Measurements from ENCODE around the gene FOXO1. TPM values are rescaled to one million over a fixed set of nuclear protein-coding genes. Genes with fewer than 3 reads are reported as not detected.

Gene FOXO1
- total and polyA plus RNA-seq, 4 donors = 4.1 to 33.4 (median 19.3) TPM

- intact Hi-C loops (cut with DNase I) = loop anchor here in 1 of 2 donors (5.0 kb wide), 1 partner anchor 64 kb away; no protein-coding TSS in a partner anchor
- ATAC-seq (ENCODE audit: low FRiP score) = peak; percentile 47
Measured at GRCh38 chr13:40598569-40598968, 67.9 kb downstream of the FOXO1 start.

GRCh38 chr13:40597735-40598365 lies 68.6 kb downstream of the FOXO1 start:
- Histone ChIP-seq H3K4me1 (ENCODE audit: control insufficient read depth in 1 of 2, insufficient read depth in 2 of 2, low read length in 2 of 2) (peaks cover 3 to 4% of the 10 kb centered on the region in 2 donors), H3K27me3 (ENCODE audit: control insufficient read depth in 1 of 2, insufficient read depth in 2 of 2, low read length in 1 of 2) (no peaks in the 10 kb centered on the region), H3K4me3 (ENCODE audit: low read length in 2 of 2) (no peak overlapping the region), H3K9me3 (ENCODE audit: control insufficient read depth, low read length) (no peaks in the 10 kb centered on the region), H3K36me3 (ENCODE audit: control insufficient read depth in 1 of 2, insufficient read depth in 2 of 2, low read length in 1 of 2) (no peaks in the 10 kb centered on the region), H3K27ac (ENCODE audit: low read depth in 1 of 2, low read length in 2 of 2) (peak overlapping the region in 1 of 2 donors; percentile 41)
- intact Hi-C loops (cut with DNase I) = loop anchor here in 1 of 2 donors (5.0 kb wide), 1 partner anchor 64 kb away; no protein-coding TSS in a partner anchor
- DNase-seq = no peak
- ATAC-seq (ENCODE audit: low FRiP score) = peak; percentile 44
- WGBS, 2 donors = 42 to 44% methylated on average over 11 of the region's 11 CpGs

More at GRCh38 chr13:40598569-40598968, 67.9 kb downstream of the FOXO1 start:
- 11 to 27% methylated on average over 1 of the region's 1 CpG for WGBS, 2 donors
- Histone ChIP-seq H3K4me1 (ENCODE audit: control insufficient read depth in 1 of 2, insufficient read depth in 2 of 2, low read length in 2 of 2) (peaks cover 3 to 4% of the 10 kb centered on the region in 2 donors), H3K27me3 (ENCODE audit: control insufficient read depth in 1 of 2, insufficient read depth in 2 of 2, low read length in 1 of 2) (no peaks in the 10 kb centered on the region), H3K9me3 (ENCODE audit: control insufficient read depth, low read length) (no peaks in the 10 kb centered on the region), H3K27ac (ENCODE audit: low read depth in 1 of 2, low read length in 2 of 2) (no peak overlapping the region), H3K4me3 (ENCODE audit: low read length in 2 of 2) (no peak overlapping the region), H3K36me3 (ENCODE audit: control insufficient read depth in 1 of 2, insufficient read depth in 2 of 2, low read length in 1 of 2) (no peaks in the 10 kb centered on the region)
- no peak for DNase-seq

- no peak overlapping the region for H3K4me3 ChIP-seq (ENCODE audit: low read length in 2 of 2)
- no peaks in the 10 kb centered on the region for H3K27me3 ChIP-seq (ENCODE audit: control insufficient read depth in 1 of 2, insufficient read depth in 2 of 2, low read length in 1 of 2)
- H3K4me1 ChIP-seq (ENCODE audit: control insufficient read depth in 1 of 2, insufficient read depth in 2 of 2, low read length in 2 of 2) = peaks cover 3 to 4% of the 10 kb centered on the region in 2 donors
- DNase-seq = no peak
- intact Hi-C loops (cut with DNase I) = loop anchor here in 1 of 2 donors (5.0 kb wide), 1 partner anchor 66 kb away; no protein-coding TSS in a partner anchor
- no peak for ATAC-seq (ENCODE audit: low FRiP score)
- no peak overlapping the region for H3K27ac ChIP-seq (ENCODE audit: low read depth in 1 of 2, low read length in 2 of 2)
- H3K9me3 ChIP-seq (ENCODE audit: control insufficient read depth, low read length) = no peaks in the 10 kb centered on the region
- WGBS, 2 donors = 82% methylated on average over 4 of the region's 4 CpGs
- no peaks in the 10 kb centered on the region for H3K36me3 ChIP-seq (ENCODE audit: control insufficient read depth in 1 of 2, insufficient read depth in 2 of 2, low read length in 1 of 2)
Measured at GRCh38 chr13:40596484-40596883, 70.0 kb downstream of the FOXO1 start.

- no peak for ATAC-seq (ENCODE audit: low FRiP score)
- H3K27ac ChIP-seq (ENCODE audit: low read depth in 1 of 2, low read length in 2 of 2) = no peak overlapping the region
- peaks cover 4 to 8% of the 10 kb centered on the region in 2 donors for H3K4me1 ChIP-seq (ENCODE audit: control insufficient read depth in 1 of 2, insufficient read depth in 2 of 2, low read length in 2 of 2)
- no peaks in the 10 kb centered on the region for H3K36me3 ChIP-seq (ENCODE audit: control insufficient read depth in 1 of 2, insufficient read depth in 2 of 2, low read length in 1 of 2)
- intact Hi-C loops (cut with DNase I) = loop anchor here in 1 of 2 donors (5.0 kb wide), 1 partner anchor 67 kb away; no protein-coding TSS in a partner anchor
- H3K27me3 ChIP-seq (ENCODE audit: control insufficient read depth in 1 of 2, insufficient read depth in 2 of 2, low read length in 1 of 2) = no peaks in the 10 kb centered on the region
- H3K4me3 ChIP-seq (ENCODE audit: low read length in 2 of 2) = no peak overlapping the region
- no peak for DNase-seq
- WGBS, 2 donors = 73 to 75% methylated on average over 3 of the region's 3 CpGs
- no peaks in the 10 kb centered on the region for H3K9me3 ChIP-seq (ENCODE audit: control insufficient read depth, low read length)
Measured at GRCh38 chr13:40595693-40596092, 70.7 kb downstream of the FOXO1 start.

GRCh38 chr13:40592035-40592434 lies 74.4 kb downstream of the FOXO1 start:
- 98 to 100% methylated on average over 1 of the region's 1 CpG for WGBS, 2 donors
- Histone ChIP-seq H3K4me3 (ENCODE audit: low read length in 2 of 2) (no peak overlapping the region), H3K9me3 (ENCODE audit: control insufficient read depth, low read length) (no peaks in the 10 kb centered on the region), H3K4me1 (ENCODE audit: control insufficient read depth in 1 of 2, insufficient read depth in 2 of 2, low read length in 2 of 2) (peaks cover 8 to 13% of the 10 kb centered on the region in 2 donors), H3K27ac (ENCODE audit: low read depth in 1 of 2, low read length in 2 of 2) (no peak overlapping the region), H3K27me3 (ENCODE audit: control insufficient read depth in 1 of 2, insufficient read depth in 2 of 2, low read length in 1 of 2) (no peaks in the 10 kb centered on the region), H3K36me3 (ENCODE audit: control insufficient read depth in 1 of 2, insufficient read depth in 2 of 2, low read length in 1 of 2) (no peaks in the 10 kb centered on the region)
- intact Hi-C loops (cut with DNase I) = no loop called here
- DNase-seq (no peak), ATAC-seq (ENCODE audit: low FRiP score) (no peak)

GRCh38 chr13:40591091-40591490 lies 75.3 kb downstream of the FOXO1 start:
- DNase-seq (no peak), ATAC-seq (ENCODE audit: low FRiP score) (no peak)
- H3K4me1 ChIP-seq (ENCODE audit: control insufficient read depth in 1 of 2, insufficient read depth in 2 of 2, low read length in 2 of 2) = peaks cover 6 to 10% of the 10 kb centered on the region in 2 donors
- no peak overlapping the region for H3K27ac ChIP-seq (ENCODE audit: low read depth in 1 of 2, low read length in 2 of 2)
- H3K27me3 ChIP-seq (ENCODE audit: control insufficient read depth in 1 of 2, insufficient read depth in 2 of 2, low read length in 1 of 2) = no peaks in the 10 kb centered on the region
- no peaks in the 10 kb centered on the region for H3K36me3 ChIP-seq (ENCODE audit: control insufficient read depth in 1 of 2, insufficient read depth in 2 of 2, low read length in 1 of 2)
- 77 to 78% methylated on average over 4 of the region's 4 CpGs for WGBS, 2 donors
- H3K4me3 ChIP-seq (ENCODE audit: low read length in 2 of 2) = no peak overlapping the region
- no peaks in the 10 kb centered on the region for H3K9me3 ChIP-seq (ENCODE audit: control insufficient read depth, low read length)
- intact Hi-C loops (cut with DNase I) = no loop called here

- no peak overlapping the region for H3K27ac ChIP-seq (ENCODE audit: low read depth in 1 of 2, low read length in 2 of 2)
- intact Hi-C loops (cut with DNase I) = no loop called here
Measured at GRCh38 chr13:40590112-40590862, 76.2 kb downstream of the FOXO1 start.

GRCh38 chr13:40589285-40590109 lies 76.9 kb downstream of the FOXO1 start:
- H3K9me3 ChIP-seq (ENCODE audit: control insufficient read depth, low read length) = no peaks in the 10 kb centered on the region
- ATAC-seq (ENCODE audit: low FRiP score) = peak; percentile 73
- peaks cover 6 to 13% of the 10 kb centered on the region in 2 donors for H3K4me1 ChIP-seq (ENCODE audit: control insufficient read depth in 1 of 2, insufficient read depth in 2 of 2, low read length in 2 of 2)
- no peak overlapping the region for H3K27ac ChIP-seq (ENCODE audit: low read depth in 1 of 2, low read length in 2 of 2)
- intact Hi-C loops (cut with DNase I) = no loop called here
- 5 to 11% methylated on average over 4 of the region's 4 CpGs for WGBS, 2 donors
- peak in 1 of 2 donors; percentile 55 for DNase-seq
- peak overlapping the region in 1 of 2 donors; percentile 15 for H3K4me3 ChIP-seq (ENCODE audit: low read length in 2 of 2)
- H3K36me3 ChIP-seq (ENCODE audit: control insufficient read depth in 1 of 2, insufficient read depth in 2 of 2, low read length in 1 of 2) = no peaks in the 10 kb centered on the region
- H3K27me3 ChIP-seq (ENCODE audit: control insufficient read depth in 1 of 2, insufficient read depth in 2 of 2, low read length in 1 of 2) = no peaks in the 10 kb centered on the region

More at GRCh38 chr13:40590112-40590862, 76.2 kb downstream of the FOXO1 start:
- no peak for DNase-seq
- Histone ChIP-seq H3K27me3 (ENCODE audit: control insufficient read depth in 1 of 2, insufficient read depth in 2 of 2, low read length in 1 of 2) (no peaks in the 10 kb centered on the region), H3K9me3 (ENCODE audit: control insufficient read depth, low read length) (no peaks in the 10 kb centered on the region), H3K4me3 (ENCODE audit: low read length in 2 of 2) (peak overlapping the region in 1 of 2 donors; percentile 15), H3K4me1 (ENCODE audit: control insufficient read depth in 1 of 2, insufficient read depth in 2 of 2, low read length in 2 of 2) (peaks cover 6 to 12% of the 10 kb centered on the region in 2 donors), H3K36me3 (ENCODE audit: control insufficient read depth in 1 of 2, insufficient read depth in 2 of 2, low read length in 1 of 2) (no peaks in the 10 kb centered on the region)
- WGBS, 2 donors = 63 to 66% methylated on average over 8 of the region's 8 CpGs
- no peak for ATAC-seq (ENCODE audit: low FRiP score)

Data from aorta (tissue), 5 donors.